Natural killer cell (primary cell): ENCODE data around the gene SLC26A9. TPM values are rescaled to one million over a fixed set of nuclear protein-coding genes. Genes with fewer than 3 reads are reported as not detected.
A peak's percentile ranks its signal among the peaks of the same experiment; 100 is the strongest.

ENCODE experiments used
- ATAC-seq, 3 donors: fragments of 150-1000 bp in 2 of 3; fragments of 200-7000 bp in 1 of 3; cut with Tn5 transposase; 1 replicate in 1 of 3; 2 replicates in 2 of 3; pipeline ENCODE4 v1.10.0; 2021; ENCODE audit warnings: mild to moderate bottlenecking in 2 of 3, moderate library complexity in 2 of 3
- DNase-seq, 2 donors: peaks; one replicate each; pipeline versions ENCODE4 v3.0.0 to v3.0.0-alpha.2; 2013 to 2021; ENCODE audit warnings: mixed read lengths in 1 of 2
- H3K27ac ChIP-seq: one replicate; pipeline ENCODE4 v1.5.1; 2013; ENCODE audit warnings: mild to moderate bottlenecking, low read length
- H3K27me3 ChIP-seq: one replicate; pipeline ENCODE4 v1.6.1; 2013; ENCODE audit warnings: low read length; ENCODE audit not compliant: control insufficient read depth, insufficient read depth
- H3K36me3 ChIP-seq: one replicate; pipeline ENCODE4 v1.6.1; 2013; ENCODE audit warnings: low read length; ENCODE audit not compliant: control insufficient read depth, insufficient read depth
- H3K4me1 ChIP-seq: one replicate; pipeline ENCODE4 v1.6.1; 2013; ENCODE audit warnings: low read length; ENCODE audit not compliant: control insufficient read depth, insufficient read depth
- H3K4me3 ChIP-seq: one replicate; pipeline ENCODE4 v1.5.1; 2013; ENCODE audit warnings: low read length
- H3K9me3 ChIP-seq: one replicate; pipeline ENCODE4 v1.6.1; 2013; ENCODE audit warnings: low read length; ENCODE audit not compliant: control insufficient read depth, insufficient read depth
- H3K27ac Mint-ChIP-seq, 2 donors: one replicate each; pipeline ENCODE4 v1.8.0; 2022; ENCODE audit warnings: mild to moderate bottlenecking in 2 of 2, mixed read lengths in 2 of 2, moderate library complexity in 1 of 2
- H3K27me3 Mint-ChIP-seq, 2 donors: one replicate each; pipeline ENCODE4 v1.8.0; 2022; ENCODE audit warnings: low read depth in 2 of 2, mixed read lengths in 2 of 2
- H3K36me3 Mint-ChIP-seq: one replicate; pipeline ENCODE4 v1.8.0; 2022; ENCODE audit warnings: mixed read lengths
- H3K4me1 Mint-ChIP-seq, 2 donors: one replicate each; pipeline ENCODE4 v1.8.0; 2022; ENCODE audit warnings: mixed read lengths in 2 of 2
- H3K4me3 Mint-ChIP-seq: one replicate; pipeline ENCODE4 v1.8.0; 2022; ENCODE audit warnings: mild to moderate bottlenecking, moderate library complexity, mixed read lengths
- H3K9me3 Mint-ChIP-seq, 2 donors: one replicate each; pipeline ENCODE4 v1.8.0; 2022; ENCODE audit warnings: mixed read lengths in 2 of 2
- WGBS: methylation state at CpG from one replicate; pipeline ENCODE4 v1.1.7; 2013; ENCODE audit warnings: missing lambda C conversion rate; ENCODE audit not compliant: insufficient coverage; 5-methylcytosine and 5-hydroxymethylcytosine counted together
- intact Hi-C: fragments of 100-400 bp; cut with micrococcal nuclease; formaldehyde crosslinking; loops from one replicate; pipeline ENCODE4 v1.14.2; 2022
- total RNA-seq, 4 donors: library from RNA; stranded (reverse); fragments of 120-200 nt in 1 of 4; gene quantifications; one replicate each; pipeline versions ENCODE4 v1.2.3 to v1.2.4, GENCODE V29; 2013 to 2022
- TF ChIP-seq, protein P1 (sequence below): fragments of 200-600 bp; IDR thresholded peaks from one replicate; pipeline ENCODE4 v1.8.0; 2022; ENCODE audit warnings: antibody characterized with exemption

SLC26A9 gene
- total RNA-seq, 3 donors from 2014 or later (not counting 1 experiment from before 2014, with no cell fraction given) = not detected

GRCh38 chr1:205961405-205961804 lies 18.1 kb upstream of the SLC26A9 start:
- DNase-seq = no peak
- Histone ChIP-seq H3K36me3 (no peaks in the 10 kb centered on the region), H3K9me3 (no peaks in the 10 kb centered on the region), H3K4me1 (no peaks in the 10 kb centered on the region), H3K27me3 (peaks cover 2% of the 10 kb centered on the region), H3K27ac (no peak overlapping the region), H3K4me3 (no peak overlapping the region)
- TF ChIP-seq, protein P1, sequence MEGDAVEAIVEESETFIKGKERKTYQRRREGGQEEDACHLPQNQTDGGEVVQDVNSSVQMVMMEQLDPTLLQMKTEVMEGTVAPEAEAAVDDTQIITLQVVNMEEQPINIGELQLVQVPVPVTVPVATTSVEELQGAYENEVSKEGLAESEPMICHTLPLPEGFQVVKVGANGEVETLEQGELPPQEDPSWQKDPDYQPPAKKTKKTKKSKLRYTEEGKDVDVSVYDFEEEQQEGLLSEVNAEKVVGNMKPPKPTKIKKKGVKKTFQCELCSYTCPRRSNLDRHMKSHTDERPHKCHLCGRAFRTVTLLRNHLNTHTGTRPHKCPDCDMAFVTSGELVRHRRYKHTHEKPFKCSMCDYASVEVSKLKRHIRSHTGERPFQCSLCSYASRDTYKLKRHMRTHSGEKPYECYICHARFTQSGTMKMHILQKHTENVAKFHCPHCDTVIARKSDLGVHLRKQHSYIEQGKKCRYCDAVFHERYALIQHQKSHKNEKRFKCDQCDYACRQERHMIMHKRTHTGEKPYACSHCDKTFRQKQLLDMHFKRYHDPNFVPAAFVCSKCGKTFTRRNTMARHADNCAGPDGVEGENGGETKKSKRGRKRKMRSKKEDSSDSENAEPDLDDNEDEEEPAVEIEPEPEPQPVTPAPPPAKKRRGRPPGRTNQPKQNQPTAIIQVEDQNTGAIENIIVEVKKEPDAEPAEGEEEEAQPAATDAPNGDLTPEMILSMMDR = no peak
- Mint-ChIP-seq H3K27me3 (peaks cover 14 to 17% of the 10 kb centered on the region in 2 donors), H3K36me3 (no peaks in the 10 kb centered on the region), H3K27ac (no peak overlapping the region), H3K4me3 (no peak overlapping the region), H3K9me3 (no peaks in the 10 kb centered on the region), H3K4me1 (no peaks in the 10 kb centered on the region)
- intact Hi-C loops = no loop called here
- 21% methylated on average over 2 of the region's 2 CpGs for WGBS
- peak in 1 of 3 donors; percentile 50 for ATAC-seq

DNA sequence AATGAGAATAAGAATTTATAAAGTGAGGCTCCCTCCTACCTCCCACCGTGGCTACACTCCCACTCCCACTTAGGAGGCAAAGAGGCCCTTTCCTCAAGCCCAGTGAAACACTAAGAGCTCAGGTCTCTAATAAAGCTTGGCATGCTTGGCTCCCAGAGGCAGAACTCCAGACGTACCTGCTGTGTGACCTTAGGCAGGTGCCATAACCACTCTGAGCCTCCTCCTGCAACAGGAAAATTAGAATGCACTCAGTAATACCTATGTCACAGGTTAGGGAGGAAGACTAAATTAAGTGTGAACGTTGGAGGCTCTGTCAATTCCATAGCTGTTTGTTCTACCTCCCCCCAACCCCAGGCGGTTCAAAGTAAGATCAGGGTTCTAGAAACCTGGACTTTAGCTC lies 16.5 kb upstream of the SLC26A9 start:
- no peak for ATAC-seq
- Histone ChIP-seq H3K4me3 (no peak overlapping the region), H3K27me3 (peaks cover 2% of the 10 kb centered on the region), H3K27ac (no peak overlapping the region), H3K9me3 (no peaks in the 10 kb centered on the region), H3K4me1 (no peaks in the 10 kb centered on the region), H3K36me3 (no peaks in the 10 kb centered on the region)
- no peaks in the 10 kb centered on the region for H3K36me3 Mint-ChIP-seq
- 78% methylated on average over 4 of the region's 4 CpGs for WGBS
- no peak overlapping the region for H3K4me3 Mint-ChIP-seq
- no peaks in the 10 kb centered on the region for H3K4me1 Mint-ChIP-seq
- no peak overlapping the region for H3K27ac Mint-ChIP-seq
- no peaks in the 10 kb centered on the region for H3K9me3 Mint-ChIP-seq
- intact Hi-C loops = no loop called here
- DNase-seq = no peak
- peaks cover 18 to 29% of the 10 kb centered on the region in 2 donors for H3K27me3 Mint-ChIP-seq
- TF ChIP-seq, protein P1 = no peak

DNA sequence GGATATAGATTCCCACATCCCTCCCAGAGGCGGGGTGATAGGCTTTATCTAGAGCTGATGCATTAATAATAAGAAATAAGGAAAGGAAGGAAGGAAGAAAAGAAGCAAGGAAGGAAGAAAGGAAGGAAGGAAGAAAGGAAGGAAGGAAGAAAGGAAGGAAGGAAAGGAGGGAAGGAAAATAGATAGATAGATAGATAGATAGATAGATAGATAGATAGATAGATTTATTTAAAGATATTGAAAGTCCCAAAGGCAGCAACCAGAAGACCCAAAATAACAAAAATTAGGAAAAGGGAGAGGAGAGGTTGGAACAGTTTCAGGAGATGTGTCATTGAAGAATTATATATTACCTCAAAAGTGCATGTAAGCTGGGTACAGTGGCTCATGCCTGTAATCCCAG lies 12.2 kb upstream of the SLC26A9 start:
- Histone ChIP-seq H3K4me3 (no peak overlapping the region), H3K4me1 (no peaks in the 10 kb centered on the region), H3K27me3 (peaks cover 2% of the 10 kb centered on the region), H3K9me3 (no peaks in the 10 kb centered on the region), H3K36me3 (no peaks in the 10 kb centered on the region), H3K27ac (no peak overlapping the region)
- ATAC-seq (no peak), DNase-seq (no peak)
- TF ChIP-seq, protein P1 = no peak
- Mint-ChIP-seq H3K4me1 (no peaks in the 10 kb centered on the region), H3K27me3 (peaks cover 13 to 29% of the 10 kb centered on the region in 2 donors), H3K9me3 (no peaks in the 10 kb centered on the region), H3K4me3 (no peak overlapping the region), H3K36me3 (no peaks in the 10 kb centered on the region), H3K27ac (no peak overlapping the region)
- intact Hi-C loops = no loop called here
- 60% methylated on average over 1 of the region's 1 CpG for WGBS

- Mint-ChIP-seq H3K4me1 (no peaks in the 10 kb centered on the region), H3K36me3 (no peaks in the 10 kb centered on the region), H3K4me3 (no peak overlapping the region), H3K27ac (no peak overlapping the region), H3K27me3 (peaks cover 11 to 29% of the 10 kb centered on the region in 2 donors), H3K9me3 (no peaks in the 10 kb centered on the region)
- Histone ChIP-seq H3K27ac (no peak overlapping the region), H3K4me1 (no peaks in the 10 kb centered on the region), H3K9me3 (no peaks in the 10 kb centered on the region), H3K36me3 (no peaks in the 10 kb centered on the region), H3K27me3 (peaks cover 2% of the 10 kb centered on the region), H3K4me3 (no peak overlapping the region)
- TF ChIP-seq, protein P1 = no peak
- ATAC-seq (no peak), DNase-seq (no peak)
- intact Hi-C loops = no loop called here
- 90% methylated on average over 10 of the region's 11 CpGs for WGBS
Observed at GRCh38 chr1:205954819-205955404, 11.7 kb upstream of the SLC26A9 start.
